PC-9 (cell line): ENCODE data around the gene SBF2. TPM values are rescaled to one million over a fixed set of nuclear protein-coding genes. Genes with fewer than 3 reads are reported as not detected.

Experiments used
- BruUV-seq: library from RNA; stranded (reverse); fragments of 400-500 nt; replicated peaks from 2 replicates; lab custom pipeline; 2021; lab: Mats Ljungman, UMichigan
- CTCF ChIA-PET: fragments of 300-600 bp; sonication (Branson Sonifier 250); formaldehyde crosslinking; loops from one replicate; lab custom pipeline; 2022; ENCODE audit warnings: antibody characterized with exemption; lab: Charles Lee
- POLR2A ChIA-PET: fragments of 300-600 bp; sonication (Branson Sonifier 250); formaldehyde crosslinking; loops from one replicate; lab custom pipeline; 2022; ENCODE audit warnings: antibody characterized with exemption; ENCODE audit not compliant: unreplicated experiment; lab: Charles Lee
- DNase-seq, 2 experiments: peaks; one replicate each; pipeline versions ENCODE4 v3.0.0 to v3.0.0-alpha.2; 2015 to 2022; ENCODE audit warnings: mixed read lengths in 1 of 2
- H2AFZ ChIP-seq: fragments of 200-600 bp; sonication (generic); 2 replicates; pipeline ENCODE4 v1.8.1; 2017; ENCODE audit warnings: antibody characterized with exemption
- H3F3A ChIP-seq: fragments of 200-600 bp; sonication (generic); 2 replicates; pipeline ENCODE4 v1.8.1; 2017; ENCODE audit warnings: antibody characterized with exemption, mild to moderate bottlenecking, low read depth; ENCODE audit not compliant: insufficient read depth
- H3K27ac ChIP-seq: fragments of 200-600 bp; sonication (generic); 2 replicates; pipeline ENCODE4 v1.6.1; 2016; ENCODE audit warnings: mixed run types
- H3K27me3 ChIP-seq: fragments of 200-600 bp; sonication (generic); 2 replicates; pipeline ENCODE4 v1.6.1; 2016; ENCODE audit warnings: low read depth, mixed run types; ENCODE audit not compliant: insufficient read depth
- H3K36me3 ChIP-seq: fragments of 200-600 bp; sonication (generic); 2 replicates; pipeline ENCODE4 v1.6.1; 2016; ENCODE audit warnings: low read depth, mixed run types
- H3K4me1 ChIP-seq: fragments of 200-600 bp; sonication (generic); replicated peaks from 2 replicates; pipeline ENCODE4 v1.6.1; 2016; ENCODE audit warnings: mixed run types; ENCODE audit not compliant: insufficient read depth
- H3K4me2 ChIP-seq: fragments of 200-600 bp; sonication (generic); 2 replicates; pipeline ENCODE4 v1.6.1; 2017; ENCODE audit warnings: mixed run types
- H3K4me3 ChIP-seq: fragments of 200-600 bp; sonication (generic); 2 replicates; pipeline ENCODE4 v1.6.1; 2016; ENCODE audit warnings: mixed run types
- H3K79me2 ChIP-seq: fragments of 200-600 bp; sonication (generic); 2 replicates; pipeline ENCODE4 v1.6.1; 2017; ENCODE audit warnings: low read depth, mixed run types
- H3K9me2 ChIP-seq: fragments of 200-600 bp; sonication (generic); 2 replicates; pipeline ENCODE4 v1.8.1; 2017; ENCODE audit warnings: mild to moderate bottlenecking; ENCODE audit not compliant: insufficient read depth
- H3K9me3 ChIP-seq: fragments of 200-600 bp; sonication (generic); 2 replicates; pipeline ENCODE4 v1.8.1; 2016; ENCODE audit warnings: low read depth; ENCODE audit not compliant: insufficient read depth
- H4K20me1 ChIP-seq: fragments of 200-600 bp; sonication (generic); 2 replicates; pipeline ENCODE4 v1.8.1; 2017; ENCODE audit not compliant: insufficient read depth
- EZH2 ChIP-seq: fragments of 200-600 bp; sonication (generic); IDR thresholded peaks from 2 replicates; pipeline ENCODE4 v1.8.0; 2017; ENCODE audit warnings: antibody characterized with exemption, low read depth
- intact Hi-C: fragments of 100-400 bp; cut with micrococcal nuclease; formaldehyde crosslinking; loops from one replicate; pipeline ENCODE4 v1.10.0; 2022; ENCODE audit not compliant: unreplicated experiment
- total RNA-seq: library from RNA; stranded (reverse); gene quantifications from 2 replicates; pipeline ENCODE4 v1.2.3, GENCODE V29; 2021
- TF ChIP-seq, protein P1 (sequence below): fragments of 200-600 bp; sonication (generic); conservative IDR thresholded peaks from 2 replicates; pipeline ENCODE4 v1.6.1; 2017; ENCODE audit warnings: mixed run types, antibody characterized with exemption, mild to moderate bottlenecking, moderate library complexity

SBF2 gene
- total RNA-seq, 1 experiment from 2014 or later = 18.6 TPM

- CTCF ChIA-PET = no interaction called here
- no peaks in the 10 kb centered on the region for H4K20me1 ChIP-seq
- no peaks in the 10 kb centered on the region for H3K79me2 ChIP-seq
- no TSS peak for BruUV-seq
- DNase-seq = no peak
- H3K9me2 ChIP-seq = no peaks in the 10 kb centered on the region
- POLR2A ChIA-PET = no interaction called here
- H3K27me3 ChIP-seq = no peaks in the 10 kb centered on the region
- peaks cover 28% of the 10 kb centered on the region for H3F3A ChIP-seq
- H3K4me1 ChIP-seq = peaks cover 32% of the 10 kb centered on the region
- H3K36me3 ChIP-seq = no peaks in the 10 kb centered on the region
- H2AFZ ChIP-seq = no peak overlapping the region
- no peak for TF ChIP-seq EZH2
- TF ChIP-seq, protein P1, sequence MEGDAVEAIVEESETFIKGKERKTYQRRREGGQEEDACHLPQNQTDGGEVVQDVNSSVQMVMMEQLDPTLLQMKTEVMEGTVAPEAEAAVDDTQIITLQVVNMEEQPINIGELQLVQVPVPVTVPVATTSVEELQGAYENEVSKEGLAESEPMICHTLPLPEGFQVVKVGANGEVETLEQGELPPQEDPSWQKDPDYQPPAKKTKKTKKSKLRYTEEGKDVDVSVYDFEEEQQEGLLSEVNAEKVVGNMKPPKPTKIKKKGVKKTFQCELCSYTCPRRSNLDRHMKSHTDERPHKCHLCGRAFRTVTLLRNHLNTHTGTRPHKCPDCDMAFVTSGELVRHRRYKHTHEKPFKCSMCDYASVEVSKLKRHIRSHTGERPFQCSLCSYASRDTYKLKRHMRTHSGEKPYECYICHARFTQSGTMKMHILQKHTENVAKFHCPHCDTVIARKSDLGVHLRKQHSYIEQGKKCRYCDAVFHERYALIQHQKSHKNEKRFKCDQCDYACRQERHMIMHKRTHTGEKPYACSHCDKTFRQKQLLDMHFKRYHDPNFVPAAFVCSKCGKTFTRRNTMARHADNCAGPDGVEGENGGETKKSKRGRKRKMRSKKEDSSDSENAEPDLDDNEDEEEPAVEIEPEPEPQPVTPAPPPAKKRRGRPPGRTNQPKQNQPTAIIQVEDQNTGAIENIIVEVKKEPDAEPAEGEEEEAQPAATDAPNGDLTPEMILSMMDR = no peak
- no peak overlapping the region for H3K27ac ChIP-seq
- intact Hi-C loops = no loop called here
- H3K4me3 ChIP-seq = no peak overlapping the region
- no peaks in the 10 kb centered on the region for H3K9me3 ChIP-seq
- H3K4me2 ChIP-seq = no peak overlapping the region
Observed at GRCh38 chr11:9840460-9841004, 453.5 kb downstream of the SBF2 start.

- Histone ChIP-seq H3F3A (peaks cover 28% of the 10 kb centered on the region), H3K27me3 (no peaks in the 10 kb centered on the region), H3K9me3 (no peaks in the 10 kb centered on the region), H3K79me2 (no peaks in the 10 kb centered on the region), H3K9me2 (no peaks in the 10 kb centered on the region), H3K4me2 (peak overlapping the region; percentile 64), H3K4me1 (peaks cover 32% of the 10 kb centered on the region), H4K20me1 (no peaks in the 10 kb centered on the region), H3K4me3 (no peak overlapping the region; the same call in 1 of the 2 replicates), H3K27ac (peak overlapping the region; percentile 77), H3K36me3 (no peaks in the 10 kb centered on the region), H2AFZ (no peak overlapping the region)
- CTCF ChIA-PET = interaction anchor here (0.6 to 0.7 kb wide), 2 partner anchors 165 to 469 kb away, joined by 4 to 8 read pairs; no protein-coding TSS in a partner anchor
- TF ChIP-seq EZH2 = no peak
- TF ChIP-seq, protein P1 = no peak
- intact Hi-C loops = no loop called here
- no peak for DNase-seq
- no TSS peak for BruUV-seq
- POLR2A ChIA-PET = no interaction called here
Observed at GRCh38 chr11:9839550-9839949, 454.5 kb downstream of the SBF2 start.

DNA sequence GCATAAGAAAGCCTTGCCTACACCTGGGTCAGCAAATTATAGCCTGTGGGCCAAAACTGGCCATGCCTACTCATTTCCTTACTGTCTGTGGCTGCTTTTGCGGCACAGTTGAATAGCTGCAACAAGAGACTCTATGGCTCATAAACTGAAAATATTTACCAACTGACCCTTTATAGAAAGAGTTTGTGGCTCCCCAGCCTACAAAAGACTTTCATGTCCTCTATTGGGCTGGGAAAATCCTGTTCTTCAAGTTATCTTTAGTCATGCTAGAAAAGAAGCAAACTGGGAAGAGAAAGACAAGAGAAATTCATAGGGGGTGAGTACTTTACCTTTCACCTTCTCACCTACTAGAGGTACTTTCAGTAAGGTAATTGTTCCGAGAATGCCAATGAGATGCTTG, 455.1 kb downstream of the SBF2 start:
- TF ChIP-seq, protein P1 = no peak
- TF ChIP-seq EZH2 = no peak
- H3F3A ChIP-seq = peaks cover 28% of the 10 kb centered on the region
- ChIA-PET POLR2A (no interaction called here), CTCF (no interaction called here)
- no peaks in the 10 kb centered on the region for H3K9me3 ChIP-seq
- H3K79me2 ChIP-seq = no peaks in the 10 kb centered on the region
- H3K27ac ChIP-seq = peak overlapping the region; percentile 77
- intact Hi-C loops = no loop called here
- no peaks in the 10 kb centered on the region for H3K36me3 ChIP-seq
- H3K4me3 ChIP-seq = no peak overlapping the region; the same call in 1 of the 2 replicates
- H2AFZ ChIP-seq = no peak overlapping the region
- H3K27me3 ChIP-seq = no peaks in the 10 kb centered on the region
- DNase-seq = peak; percentile 35 to 95
- H3K4me2 ChIP-seq = peak overlapping the region; percentile 64
- peaks cover 32% of the 10 kb centered on the region for H3K4me1 ChIP-seq
- H4K20me1 ChIP-seq = no peaks in the 10 kb centered on the region
- BruUV-seq = no TSS peak
- no peaks in the 10 kb centered on the region for H3K9me2 ChIP-seq
